Activated CD4-positive, CD25-positive, alpha-beta regulatory T cell (primary cell): ENCODE measurements around the gene MND1.
"Not testable (repeated sequence)": the region's sequence is repeated elsewhere in the genome, so short reads cannot be mapped to it uniquely, and the experiment has no call there.

Experiments
- DNase-seq, 4 experiments: peaks; one replicate each; lab custom pipeline; 2025; lab: John Stamatoyannopoulos, UW

The MND1 gene

DNA sequence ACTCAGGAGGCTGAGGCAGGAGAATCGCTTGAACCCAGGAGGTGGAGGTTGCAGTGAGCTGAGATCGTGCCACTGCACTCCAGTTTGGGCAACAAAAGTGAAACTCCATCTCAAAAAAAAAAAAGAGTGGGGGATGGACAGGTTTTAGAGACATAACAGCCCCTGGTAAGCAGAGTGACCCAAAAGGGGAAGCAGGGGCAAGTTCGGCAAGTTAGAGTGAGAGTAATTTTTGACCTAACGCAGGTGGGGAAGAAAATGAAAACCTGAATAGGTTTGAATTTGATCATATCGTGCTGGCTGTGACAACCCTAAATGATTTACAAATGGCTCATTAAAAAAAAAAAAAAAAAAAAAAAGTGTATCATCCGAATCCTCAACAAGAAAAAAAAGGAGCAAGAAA is 96.0 kb downstream of the MND1 start:
- no peak for DNase-seq

DNA sequence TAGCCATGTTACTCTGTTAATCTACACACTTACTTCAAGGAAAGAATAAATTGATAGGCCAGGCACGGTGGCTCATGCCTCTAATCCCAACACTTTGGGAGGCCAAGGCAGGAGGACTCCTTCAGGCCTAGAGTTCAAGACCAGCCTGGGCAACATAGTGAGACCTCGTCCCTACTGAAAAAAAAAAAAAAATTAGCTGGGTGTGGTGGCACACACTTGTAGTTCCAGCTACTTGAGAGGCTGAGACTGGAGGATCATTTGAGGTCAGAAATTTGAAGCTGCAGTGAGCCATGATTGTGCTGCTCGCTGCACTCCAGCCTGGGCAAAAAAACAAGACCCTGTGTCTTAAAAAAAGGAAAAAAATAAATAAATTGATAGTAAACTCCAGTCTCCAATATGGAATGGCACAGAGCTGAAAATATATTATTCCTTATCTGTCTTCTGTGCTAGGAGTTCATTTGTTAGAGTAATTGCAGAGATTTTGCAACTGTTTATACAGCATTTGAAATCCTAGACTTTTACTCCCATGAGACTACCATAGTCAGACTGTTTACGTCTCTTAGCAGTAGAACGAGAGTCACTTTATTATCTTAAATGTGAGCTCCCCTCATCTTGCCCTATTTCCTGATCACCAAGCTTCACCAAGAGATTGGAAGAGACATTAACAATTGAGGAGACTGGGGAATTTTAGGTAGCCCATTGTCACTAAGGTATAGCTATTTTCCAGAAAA is 102.9 kb downstream of the MND1 start:
- no peak for DNase-seq

DNA sequence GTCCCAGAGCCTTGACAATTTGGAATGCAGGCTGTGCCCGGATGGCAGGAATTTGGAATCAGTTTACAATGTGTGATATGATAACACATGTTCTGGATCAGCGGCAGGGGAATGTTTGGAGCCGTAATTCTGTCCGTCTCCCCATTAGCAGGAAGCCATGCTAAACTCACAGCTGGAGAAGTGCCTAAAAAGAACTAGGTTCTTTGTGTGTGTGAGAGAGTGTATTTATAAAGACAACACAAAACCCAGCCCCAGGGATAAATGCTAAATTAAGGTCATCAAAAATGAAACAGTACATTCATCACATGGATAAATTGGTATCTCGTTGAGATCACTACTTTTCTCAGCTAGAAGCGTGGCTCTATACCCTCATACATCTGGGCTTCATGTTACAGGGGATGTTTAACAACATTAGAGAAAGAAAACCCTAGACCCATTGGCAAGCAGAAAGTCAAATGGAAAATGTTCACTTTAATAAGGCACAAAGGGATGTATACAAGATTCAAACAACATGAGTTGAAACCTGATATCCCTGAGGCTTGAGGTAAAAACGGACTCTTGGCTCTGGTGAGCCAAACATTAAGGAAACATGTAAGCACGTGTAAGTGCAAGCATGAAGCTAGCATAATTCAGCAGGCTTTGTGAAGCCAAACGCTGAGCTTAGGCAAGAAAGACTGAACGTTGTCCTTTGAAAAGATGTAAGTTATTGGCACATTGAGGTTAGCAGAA is 103.7 kb downstream of the MND1 start:
- DNase-seq, result no peak

DNA sequence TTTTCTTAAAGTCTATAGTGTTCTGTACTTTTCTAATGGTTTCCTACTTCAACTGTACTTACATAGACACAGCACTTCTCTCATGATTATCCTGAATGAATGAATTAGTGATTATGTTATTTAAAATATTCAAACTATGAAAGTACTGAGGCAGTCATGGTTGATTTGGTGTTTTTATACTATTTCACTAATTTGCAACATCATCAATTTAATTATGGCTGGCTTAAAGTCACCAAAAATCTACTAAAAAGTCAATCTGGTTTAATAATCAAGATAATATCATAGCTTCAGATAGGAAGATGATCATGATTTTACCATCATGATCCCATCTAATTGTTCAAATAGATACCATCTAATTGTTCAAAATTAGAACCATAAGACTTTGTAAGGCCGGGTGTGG is 104.8 kb downstream of the MND1 start:
- DNase-seq, result no peak

DNA sequence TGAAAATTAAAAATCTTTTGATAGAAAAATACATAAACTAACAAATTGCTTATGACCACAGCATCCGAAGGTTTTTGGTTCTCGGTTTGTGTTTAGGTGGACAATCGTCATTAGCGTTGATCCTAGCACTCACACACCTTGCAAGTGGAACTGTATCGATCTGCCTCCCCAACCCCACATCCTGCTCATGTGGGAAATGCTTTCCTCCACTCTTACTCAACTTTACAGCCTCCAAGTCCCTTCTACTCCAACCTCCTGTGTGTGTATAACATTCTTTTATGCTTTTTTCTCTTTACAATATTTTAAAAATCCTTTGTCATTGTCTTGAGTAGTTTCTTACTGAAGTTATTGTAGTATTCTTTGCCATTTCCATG is 106.0 kb downstream of the MND1 start:
- DNase-seq, result no peak

DNA sequence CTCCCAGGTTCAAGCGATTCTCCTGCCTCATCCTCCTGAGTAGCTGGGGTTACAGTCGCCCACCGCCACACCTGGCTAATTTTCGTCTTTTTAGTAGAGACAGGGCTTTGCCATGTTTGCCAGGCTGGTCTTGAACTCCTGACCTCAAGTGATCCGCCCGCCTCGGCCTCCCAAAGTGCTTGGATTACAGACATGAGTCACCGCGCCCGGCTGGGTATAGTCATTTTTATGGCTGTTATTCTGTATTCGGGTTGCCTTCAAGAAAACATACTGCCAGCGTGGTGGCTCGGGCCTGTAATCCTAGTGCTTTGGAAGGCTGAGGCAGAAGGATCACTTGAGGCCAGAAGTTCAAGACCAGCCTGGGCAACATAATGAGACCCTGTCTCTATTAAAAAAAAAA is 106.7 kb downstream of the MND1 start:
- DNase-seq, result not testable (repeated sequence)

DNA sequence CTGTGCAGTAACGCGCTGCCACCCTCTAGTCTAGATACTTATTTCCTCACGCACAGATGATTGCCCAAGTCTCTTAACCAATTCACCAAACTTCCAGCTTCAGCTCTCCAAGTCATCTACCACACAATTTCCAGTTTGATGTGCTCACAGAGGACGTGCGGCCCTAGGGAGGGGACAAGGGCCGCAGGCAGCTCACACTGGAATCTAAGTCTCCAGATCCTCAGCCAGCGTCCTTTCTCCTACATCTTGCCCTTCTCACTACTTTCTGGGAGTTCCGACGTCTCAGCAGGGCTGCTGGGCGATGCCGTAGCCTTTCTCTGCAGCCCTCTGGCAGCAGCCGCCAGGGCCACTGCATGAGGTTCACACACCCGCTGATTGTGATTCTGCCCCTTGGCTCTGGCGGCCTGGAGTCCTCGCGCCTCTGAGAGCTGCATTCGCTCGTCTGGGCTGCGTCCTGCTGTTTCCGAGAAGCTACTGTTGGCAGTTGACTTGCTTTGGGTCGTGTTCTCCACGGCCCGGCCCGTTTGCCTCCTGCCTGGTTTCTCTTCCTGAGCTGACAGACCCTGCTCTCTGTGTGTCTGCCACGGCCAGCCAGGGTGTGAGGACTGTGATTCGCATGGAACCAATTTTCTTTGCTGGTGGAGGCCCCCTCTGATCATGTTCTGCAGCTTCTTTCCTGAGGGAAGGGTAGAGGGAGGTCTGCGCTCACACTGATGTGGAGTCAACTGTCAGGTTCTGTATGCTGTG is 107.6 kb downstream of the MND1 start:
- no peak for DNase-seq

DNA sequence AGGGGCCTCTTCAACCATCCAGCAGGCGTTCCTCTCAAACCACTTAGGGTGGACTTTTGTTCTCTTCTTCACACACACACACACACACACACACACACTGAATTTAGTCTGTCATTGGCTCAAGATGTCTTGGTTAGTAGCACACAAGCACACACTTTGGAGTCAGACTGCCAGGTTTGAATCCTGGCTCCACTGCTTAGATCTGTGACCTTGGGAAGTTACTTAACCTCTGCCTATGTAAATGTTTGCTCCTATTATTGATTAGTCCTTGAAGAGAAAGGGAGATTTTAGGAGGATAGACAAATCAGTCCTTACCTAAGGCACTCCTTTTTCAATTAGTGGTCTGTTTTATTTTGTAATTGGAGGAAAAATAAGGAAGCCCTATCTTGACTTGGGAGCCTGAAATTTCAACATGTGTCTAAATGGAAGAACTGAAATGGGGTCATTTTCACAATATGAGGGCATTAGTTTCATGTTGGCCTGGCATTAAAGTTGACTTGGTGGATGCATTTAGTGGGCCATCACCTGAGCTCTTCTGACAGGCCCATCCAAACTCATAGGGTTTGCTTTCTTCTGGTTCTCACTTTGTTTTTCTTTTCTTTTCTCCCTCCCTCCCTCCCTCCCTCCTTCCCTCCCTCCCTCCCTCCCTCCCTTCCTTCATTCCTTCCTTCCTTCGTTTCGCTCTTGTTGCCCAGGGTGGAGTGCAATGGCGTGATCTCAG is 108.3 kb downstream of the MND1 start:
- no peak for DNase-seq

DNA sequence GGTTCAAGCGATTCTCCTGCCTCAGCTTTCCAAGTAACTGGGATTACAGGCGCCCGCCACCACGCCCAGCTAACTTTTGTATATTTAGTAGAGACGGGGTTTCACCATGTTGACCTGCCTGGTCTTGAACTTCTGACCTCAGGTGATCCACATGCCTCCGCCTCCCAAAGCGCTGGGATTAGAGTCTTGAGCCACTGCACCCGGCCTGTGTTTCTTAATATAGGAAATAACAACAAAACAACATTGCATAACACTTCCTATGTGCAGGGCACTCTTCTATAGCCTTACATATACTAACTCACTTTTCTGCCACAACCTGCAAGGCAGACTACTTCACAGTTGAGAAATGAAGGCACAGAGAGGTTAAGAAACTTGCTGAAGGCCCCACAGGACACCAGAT is 108.9 kb downstream of the MND1 start:
- DNase-seq, result no peak

DNA sequence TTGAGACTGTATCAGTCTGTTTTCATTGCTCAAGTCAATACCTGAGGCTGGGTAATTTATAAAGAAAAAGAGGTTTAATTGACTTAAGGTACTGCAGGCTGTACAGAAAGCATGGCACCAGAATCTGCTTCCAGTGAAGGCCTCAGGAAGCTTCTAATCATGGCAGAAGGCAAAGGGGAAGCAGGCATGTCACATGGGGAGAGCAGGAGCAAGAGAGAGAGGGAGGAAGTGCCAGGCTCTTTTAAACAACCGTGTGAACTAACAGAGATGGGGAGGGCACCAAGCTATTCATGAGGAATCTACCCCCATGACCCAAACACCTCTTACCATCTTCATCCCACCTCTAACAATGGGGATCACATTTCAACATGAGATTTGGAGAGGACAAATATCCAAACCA is 114.5 kb downstream of the MND1 start:
- DNase-seq, result no peak

DNA sequence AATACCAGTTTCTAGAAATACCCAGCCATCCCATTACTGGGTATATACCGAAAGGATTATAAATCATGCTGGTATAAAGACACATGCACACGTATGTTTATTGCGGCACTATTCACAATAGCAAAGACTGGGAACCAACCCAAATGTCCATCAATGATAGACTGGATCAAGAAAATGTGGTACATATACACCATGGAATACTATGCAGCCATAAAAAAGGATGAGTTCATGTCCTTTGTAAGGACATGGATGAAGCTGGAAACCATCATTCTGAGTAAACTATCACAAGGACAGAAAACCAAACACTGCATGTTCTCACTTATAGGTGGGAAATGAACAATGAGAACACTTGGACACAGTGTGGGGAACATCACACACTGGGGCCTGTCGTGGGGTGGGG is 117.1 kb downstream of the MND1 start:
- DNase-seq, result not testable (repeated sequence)

DNA sequence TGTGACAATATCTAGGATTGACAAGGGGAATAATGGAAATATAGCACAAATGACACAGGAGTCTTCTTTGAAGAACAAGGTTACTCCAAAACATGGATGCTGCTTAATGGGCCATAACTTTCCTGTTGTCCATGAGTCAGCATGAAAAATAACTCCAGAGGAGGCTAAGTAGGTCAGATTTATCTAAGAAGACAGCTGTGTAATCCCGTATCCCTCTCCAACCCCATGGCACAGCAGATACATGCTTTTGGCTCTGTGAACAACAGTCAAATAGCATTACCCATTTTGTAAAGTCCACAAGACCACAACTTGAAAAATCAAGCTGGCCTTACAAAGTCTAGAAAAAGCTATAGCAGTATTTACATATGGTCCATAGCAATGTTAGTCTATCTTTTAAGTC is 119.6 kb downstream of the MND1 start:
- DNase-seq, result no peak
